Heart left ventricle (tissue), 16 donors: ENCODE measurements around the gene ACD. TPM values are rescaled to one million over a fixed set of nuclear protein-coding genes. Genes with fewer than 3 reads are reported as not detected.
A peak's percentile ranks its signal among the peaks of the same experiment; 100 is the strongest.

Experiments used
- ATAC-seq, 4 donors: fragments of 200-7000 bp; cut with Tn5 transposase; one replicate each; pipeline ENCODE4 v1.9.1; 2020 to 2022; ENCODE audit warnings: moderate library complexity in 4 of 4, mild to moderate bottlenecking in 3 of 4, moderate number of reproducible peaks in 1 of 4
- DNase-seq, 5 donors: peaks; one replicate each; pipeline ENCODE4 v3.0.0-alpha.2; 2020
- H3K27ac ChIP-seq, 12 donors: fragments of 200-600 bp; sonication (generic) in 4 of 12; one replicate each; pipeline versions ENCODE4 v1.5.0 to v1.8.0; 2016 to 2022; ENCODE audit warnings: mild to moderate bottlenecking in 2 of 12
- H3K27me3 ChIP-seq, 9 donors: fragments of 200-600 bp; sonication (generic) in 2 of 9; one replicate each; pipeline versions ENCODE4 v1.5.1 to v1.8.0; 2016 to 2022; ENCODE audit warnings: mild to moderate bottlenecking in 3 of 9
- H3K36me3 ChIP-seq, 9 donors: fragments of 200-600 bp; sonication (generic) in 2 of 9; one replicate each; pipeline versions ENCODE4 v1.5.0 to v1.8.0; 2018 to 2022; ENCODE audit warnings: mild to moderate bottlenecking in 2 of 9
- H3K4me1 ChIP-seq, 12 donors: fragments of 200-600 bp; sonication (generic) in 4 of 12; one replicate each; pipeline versions ENCODE4 v1.5.0 to v1.8.0; 2016 to 2022; ENCODE audit warnings: mild to moderate bottlenecking in 3 of 12
- H3K4me3 ChIP-seq, 12 donors: fragments of 200-600 bp; sonication (generic) in 4 of 12; one replicate each; pipeline versions ENCODE4 v1.5.0 to v1.8.0; 2017 to 2022; ENCODE audit warnings: mild to moderate bottlenecking in 9 of 12, moderate library complexity in 4 of 12
- H3K9me3 ChIP-seq, 12 donors: fragments of 200-600 bp; sonication (generic) in 4 of 12; one replicate each; pipeline versions ENCODE4 v1.5.0 to v1.8.0; 2016 to 2022; ENCODE audit warnings: mild to moderate bottlenecking in 1 of 12
- POLR2A ChIP-seq, 2 donors: fragments of 450-650 bp; IDR thresholded peaks; one replicate each; pipeline ENCODE4 v1.6.1; 2017; ENCODE audit warnings: antibody characterized with exemption in 2 of 2, mild to moderate bottlenecking in 2 of 2, moderate library complexity in 2 of 2
- WGBS, 4 donors: extraction: QIAGEN DNeasy Blood & Tissue Kit in 2 of 4; methylation state at CpG; one replicate each; pipeline versions ENCODE4 v1.1.5 to v1.1.7; 2013 to 2018; 5-methylcytosine and 5-hydroxymethylcytosine counted together
- intact Hi-C, 10 donors: fragments of 100-400 bp; cut with DNase I; formaldehyde crosslinking; loops; one replicate each; pipeline versions ENCODE4 v1.11.1 to v1.14.2; 2022
- polyA plus RNA-seq, 2 donors: library from polyadenylated mRNA; stranded (reverse); fragments of 200-250 nt; gene quantifications; one replicate each; pipeline ENCODE4 v1.2.3, GENCODE V29; 2013
- total RNA-seq, 9 donors: library from RNA; depleted of rRNA in 2 of 9; stranded (reverse); fragments of >200 nt in 2 of 9; fragmentation: NEBNext Ultra II Directional in 3 of 9; extraction: Animal tissue kit (Norgen Biotek cat#: 25700) in 3 of 9; gene quantifications; one replicate each; pipeline versions ENCODE4 v1.1.0 to v1.2.4, GENCODE V29; 2016 to 2023
- TF ChIP-seq, protein P1 (sequence below), 12 donors: fragments of 200-600 bp; sonication (generic) in 4 of 12; IDR thresholded peaks; one replicate each; pipeline versions ENCODE4 v1.5.0 to v1.8.0; 2018 to 2022; ENCODE audit warnings: antibody characterized with exemption in 12 of 12, mild to moderate bottlenecking in 5 of 12
- donor health status: ischemic (EF 13 %, LVEDD 7.1; RV severe dilation, severe dysfunction).
- donor health status: healthy with polysubstance abuse.
- donor health status: DM: no; HTN: yes; CAD: no.
- donor health status: DM: no; HTN: no; CAD: no.
- donor health status: ischemic (EF 25% LVEDD 6.9; RV normal size, moderate dysfunction).
- donor health status: ischemic (EF 25% LVEDD 5.7; RV mildly dilated, moderate dysfunction).
- donor health status: healthy.
- donor health status: DM: yes; HTN: yes; CAD: no.
- donor health status: ischemic (EF 35%, LVEDD 5.7; RV mildly dilated, moderate dysfunction).
- donor health status: nonischemic (EF 11% LVEDD 7.7; RV severe dilation, severe dysfunction).
- donor health status: DM: yes; HTN: yes; CAD: no.
- donor health status: PGD.
- donor health status: ischemic (EF 29% LVEDD 5.4; RV normal size, mild dysfunction).
- donor health status: nonischemic (EF 23%, LVEDD 6.1; RV moderate dilation, normal function).

ACD gene
- total and polyA plus RNA-seq, 11 donors, result 6.2 to 19.9 (median 9.5) TPM

DNA sequence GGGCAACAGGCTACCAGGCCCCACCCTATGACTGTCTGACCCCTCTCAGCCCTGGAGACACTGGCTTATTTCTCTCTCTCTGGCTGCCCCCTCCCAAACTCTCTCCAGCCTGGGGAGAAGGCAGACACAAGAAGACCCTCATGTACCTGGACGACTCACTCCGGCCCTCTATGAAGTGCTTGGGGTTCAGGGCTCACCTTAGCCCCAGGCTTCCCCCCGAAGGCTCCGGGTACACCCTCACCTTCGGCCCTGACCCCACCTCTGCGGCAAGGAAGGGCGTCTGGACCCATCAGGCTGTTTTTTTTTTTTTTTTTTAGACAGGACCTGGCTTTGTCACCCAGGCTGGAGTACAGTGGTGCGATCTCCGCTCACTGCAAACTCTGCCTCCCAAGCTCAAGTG is 16.0 kb downstream of the ACD start:
- Histone ChIP-seq H3K4me3 (no peak overlapping the region), H3K27ac (no peak overlapping the region), H3K9me3 (no peaks in the 10 kb centered on the region), H3K4me1 (peaks cover 0 to 40% (median 12%) of the 10 kb centered on the region in 12 donors), H3K27me3 (peaks cover 15 to 49% (median 33%) of the 10 kb centered on the region in 9 donors), H3K36me3 (peaks cover 0 to 13% (median 3%) of the 10 kb centered on the region in 9 donors)
- DNase-seq (no peak), ATAC-seq (no peak)
- TF ChIP-seq POLR2A (IDR thresholded peaks at IDR 0.05), result no peak
- TF ChIP-seq, protein P1, sequence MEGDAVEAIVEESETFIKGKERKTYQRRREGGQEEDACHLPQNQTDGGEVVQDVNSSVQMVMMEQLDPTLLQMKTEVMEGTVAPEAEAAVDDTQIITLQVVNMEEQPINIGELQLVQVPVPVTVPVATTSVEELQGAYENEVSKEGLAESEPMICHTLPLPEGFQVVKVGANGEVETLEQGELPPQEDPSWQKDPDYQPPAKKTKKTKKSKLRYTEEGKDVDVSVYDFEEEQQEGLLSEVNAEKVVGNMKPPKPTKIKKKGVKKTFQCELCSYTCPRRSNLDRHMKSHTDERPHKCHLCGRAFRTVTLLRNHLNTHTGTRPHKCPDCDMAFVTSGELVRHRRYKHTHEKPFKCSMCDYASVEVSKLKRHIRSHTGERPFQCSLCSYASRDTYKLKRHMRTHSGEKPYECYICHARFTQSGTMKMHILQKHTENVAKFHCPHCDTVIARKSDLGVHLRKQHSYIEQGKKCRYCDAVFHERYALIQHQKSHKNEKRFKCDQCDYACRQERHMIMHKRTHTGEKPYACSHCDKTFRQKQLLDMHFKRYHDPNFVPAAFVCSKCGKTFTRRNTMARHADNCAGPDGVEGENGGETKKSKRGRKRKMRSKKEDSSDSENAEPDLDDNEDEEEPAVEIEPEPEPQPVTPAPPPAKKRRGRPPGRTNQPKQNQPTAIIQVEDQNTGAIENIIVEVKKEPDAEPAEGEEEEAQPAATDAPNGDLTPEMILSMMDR (IDR thresholded peaks at IDR 0.05), result no peak
- 90 to 96% (median 93%) methylated on average over 9 of the region's 9 CpGs for WGBS, 4 donors
- intact Hi-C loops, result loop anchor here in 7 of 10 donors (1.0 to 10.0 kb wide), 5 partner anchors 77 to 123 kb away; partner anchors contain the start of gene CTCF (in 5 of the 7)

DNA sequence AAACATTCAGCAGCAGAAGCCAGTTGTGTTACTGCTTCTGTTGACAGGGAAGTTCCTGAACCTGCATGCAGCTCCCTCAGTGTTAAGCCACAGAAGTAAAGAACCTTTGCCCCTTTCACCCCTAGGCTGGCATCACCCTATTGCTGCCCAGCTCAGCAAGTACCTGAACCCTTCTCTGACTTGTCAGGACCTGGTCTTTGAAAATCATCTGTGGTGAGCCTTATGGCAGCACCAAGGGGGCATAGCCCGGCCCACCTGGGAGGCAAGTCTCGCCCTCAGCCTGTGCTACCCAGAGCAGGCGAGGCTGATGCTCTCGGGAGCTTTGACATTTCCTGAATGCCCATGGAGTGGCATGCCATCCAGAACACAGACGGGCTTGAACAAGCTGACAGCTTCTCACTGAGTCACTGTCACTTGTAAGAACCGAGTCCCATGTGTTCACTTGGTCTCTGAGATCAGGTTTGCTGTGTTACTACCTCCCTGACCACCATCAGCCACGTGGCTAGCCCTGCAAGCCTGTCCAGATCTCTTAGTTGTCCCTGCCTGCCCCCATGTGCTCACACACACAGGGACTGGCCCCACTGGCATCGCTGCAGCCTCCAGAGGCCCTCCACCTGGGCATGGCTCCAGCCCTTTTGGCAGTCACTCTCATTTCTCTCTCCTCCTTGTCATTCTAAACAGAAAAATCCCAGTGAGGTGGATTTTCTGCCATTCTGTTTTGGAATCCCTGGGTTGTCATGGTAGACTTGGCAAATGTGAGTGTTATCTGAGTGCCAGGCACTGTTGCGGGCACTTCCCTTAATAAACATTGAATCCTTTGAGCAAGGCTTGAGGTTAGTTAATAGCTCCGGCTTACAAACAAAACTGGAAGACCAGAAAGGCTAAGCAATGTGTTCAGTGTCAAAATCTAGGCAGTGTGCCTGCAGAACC is 18.0 kb downstream of the ACD start:
- no peak overlapping the region for H3K4me3 ChIP-seq
- peaks cover 0 to 32% (median 22%) of the 10 kb centered on the region in 9 donors for H3K36me3 ChIP-seq
- intact Hi-C loops, result loop anchor here in 6 of 10 donors (5.0 to 10.0 kb wide), 3 partner anchors 75 to 97 kb away; partner anchors contain the start of gene CTCF (in 4 of the 6)
- no peak for TF ChIP-seq POLR2A (IDR thresholded peaks at IDR 0.05)
- TF ChIP-seq, protein P1 (IDR thresholded peaks at IDR 0.05), result no peak
- no peaks in the 10 kb centered on the region for H3K9me3 ChIP-seq
- ATAC-seq (peak; percentile 88 to 97 (median 94)), DNase-seq (peak in 4 of 5 donors; percentile 76 to 90 (median 81))
- H3K27me3 ChIP-seq, result peaks cover 0 to 29% (median 18%) of the 10 kb centered on the region in 9 donors
- peaks cover 0 to 30% (median 12%) of the 10 kb centered on the region in 12 donors for H3K4me1 ChIP-seq
- H3K27ac ChIP-seq, result peak overlapping the region in 7 of 12 donors; percentile 16 to 54 (median 45)
- WGBS, 4 donors, result 44 to 62% (median 47%) methylated on average over 6 to 10 of the region's 10 CpGs

DNA sequence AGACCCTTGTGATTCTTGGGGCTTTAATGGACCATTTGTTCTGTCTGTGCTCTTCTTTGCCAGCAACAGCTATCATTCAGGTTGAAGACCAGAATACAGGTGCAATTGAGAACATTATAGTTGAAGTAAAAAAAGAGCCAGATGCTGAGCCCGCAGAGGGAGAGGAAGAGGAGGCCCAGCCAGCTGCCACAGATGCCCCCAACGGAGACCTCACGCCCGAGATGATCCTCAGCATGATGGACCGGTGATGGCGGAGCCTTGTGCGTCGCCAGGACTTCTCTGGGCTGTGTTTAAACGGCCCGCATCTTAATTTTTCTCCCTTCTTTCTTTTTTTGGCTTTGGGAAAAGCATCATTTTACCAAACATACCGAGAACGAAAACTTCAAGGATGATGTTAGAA is 22.4 kb downstream of the ACD start:
- no peak overlapping the region for H3K4me3 ChIP-seq
- H3K27ac ChIP-seq, result no peak overlapping the region
- ATAC-seq, result no peak
- H3K27me3 ChIP-seq, result no peaks in the 10 kb centered on the region
- H3K4me1 ChIP-seq, result peaks cover 0 to 22% (median 8%) of the 10 kb centered on the region in 12 donors
- no peak for DNase-seq
- H3K9me3 ChIP-seq, result no peaks in the 10 kb centered on the region
- TF ChIP-seq POLR2A (IDR thresholded peaks at IDR 0.05), result no peak
- TF ChIP-seq, protein P1 (IDR thresholded peaks at IDR 0.05), result no peak
- 83 to 90% (median 88%) methylated on average over 12 of the region's 12 CpGs for WGBS, 4 donors
- intact Hi-C loops, result no loop called here
- H3K36me3 ChIP-seq, result peaks cover 0 to 75% (median 59%) of the 10 kb centered on the region in 9 donors

DNA sequence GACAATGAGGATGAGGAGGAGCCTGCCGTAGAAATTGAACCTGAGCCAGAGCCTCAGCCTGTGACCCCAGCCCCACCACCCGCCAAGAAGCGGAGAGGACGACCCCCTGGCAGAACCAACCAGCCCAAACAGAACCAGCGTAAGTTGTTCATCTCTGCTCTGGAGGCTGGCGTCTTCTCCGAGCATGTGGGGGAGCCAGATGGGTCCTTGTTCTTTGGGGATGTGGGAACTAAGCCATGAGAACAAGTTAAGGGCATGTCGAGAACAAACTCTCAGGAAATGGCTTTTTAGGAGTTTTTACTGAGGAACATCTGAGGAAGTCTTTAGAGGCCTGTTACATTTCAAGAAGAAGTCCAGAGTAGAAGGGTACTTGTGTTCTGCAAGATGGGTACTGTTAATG is 23.3 kb downstream of the ACD start:
- peaks cover 0 to 84% (median 68%) of the 10 kb centered on the region in 9 donors for H3K36me3 ChIP-seq

More for the DNA sequence above, 23.3 kb downstream of the ACD start:
- intact Hi-C loops, result no loop called here
- TF ChIP-seq POLR2A (IDR thresholded peaks at IDR 0.05), result no peak
- TF ChIP-seq, protein P1 (IDR thresholded peaks at IDR 0.05), result no peak
- WGBS, 4 donors, result 89 to 92% (median 91%) methylated on average over 8 of the region's 8 CpGs
- DNase-seq (no peak), ATAC-seq (no peak)
- Histone ChIP-seq H3K9me3 (no peaks in the 10 kb centered on the region), H3K27ac (no peak overlapping the region), H3K27me3 (no peaks in the 10 kb centered on the region), H3K4me1 (peaks cover 0 to 23% (median 6%) of the 10 kb centered on the region in 12 donors), H3K4me3 (no peak overlapping the region)
